Activated CD4-positive, alpha-beta T cell treated with anti-CD3 and anti-CD28 coated beads for 4 hours (primary cell): ENCODE data around the gene DYTN.

Experiments
- DNase-seq, 2 donors: peaks; one replicate each; pipeline ENCODE4 v3.0.0-alpha.2; 2020

The DYTN gene

GRCh38 chr2:206611191-206611590 is 107.0 kb downstream of the DYTN start:
- no peak for DNase-seq

GRCh38 chr2:206610451-206610850 is 107.7 kb downstream of the DYTN start:
- DNase-seq, result no peak

DNA sequence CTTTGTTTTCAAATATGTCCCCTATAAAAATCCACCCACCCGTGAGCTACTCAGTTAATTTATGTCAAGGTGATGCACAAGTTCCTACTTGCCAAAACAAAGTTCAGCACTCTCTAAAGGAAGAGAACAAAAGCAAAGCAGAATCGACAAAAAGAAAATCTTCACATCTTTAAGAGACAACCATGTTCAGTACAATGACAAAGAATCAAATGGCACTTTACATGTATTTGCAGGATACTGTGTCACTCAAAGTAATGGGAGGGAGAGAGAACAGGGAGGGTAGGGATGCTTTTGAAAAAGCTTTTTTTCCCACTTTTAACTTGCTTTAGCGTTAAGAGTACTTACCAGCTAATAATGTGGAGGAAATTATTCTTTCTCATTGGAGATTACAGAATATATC is 115.0 kb downstream of the DYTN start:
- no peak for DNase-seq
